GM23338 (cell line): ENCODE measurements around the gene SLC36A1. TPM values are rescaled to one million over a fixed set of nuclear protein-coding genes. Genes with fewer than 3 reads are reported as not detected.

Experiments
- ATAC-seq: fragments of 200-7000 bp; cut with Tn5 transposase; 3 replicates; pipeline ENCODE4 v1.9.1; 2020
- DNase-seq: peaks from one replicate; pipeline ENCODE4 v3.0.0-alpha.2; 2015; ENCODE audit warnings: low spot score
- H2AFZ ChIP-seq: fragments of 200-600 bp; sonication (generic); 2 replicates; pipeline ENCODE4 v1.8.0; 2016; ENCODE audit warnings: antibody characterized with exemption, mild to moderate bottlenecking, moderate library complexity
- H3F3A ChIP-seq: fragments of 200-600 bp; sonication (generic); replicated peaks from 2 replicates; pipeline ENCODE4 v1.8.0; 2017; ENCODE audit warnings: antibody characterized with exemption, mixed run types, low read depth
- H3K27ac ChIP-seq: fragments of 200-600 bp; sonication (generic); 2 replicates; pipeline ENCODE4 v1.6.1; 2016; ENCODE audit warnings: low read depth
- H3K27me3 ChIP-seq: fragments of 200-600 bp; sonication (generic); 2 replicates; pipeline ENCODE4 v1.8.0; 2016; ENCODE audit warnings: mild to moderate bottlenecking, mixed run types, moderate library complexity; ENCODE audit not compliant: insufficient read depth
- H3K36me3 ChIP-seq: fragments of 200-600 bp; sonication (generic); 2 replicates; pipeline ENCODE4 v1.8.0; 2016; ENCODE audit warnings: mild to moderate bottlenecking; ENCODE audit not compliant: insufficient read depth
- H3K4me1 ChIP-seq: fragments of 200-600 bp; sonication (generic); 2 replicates; pipeline ENCODE4 v1.8.0; 2016; ENCODE audit warnings: mild to moderate bottlenecking, moderate library complexity; ENCODE audit not compliant: insufficient read depth
- H3K4me2 ChIP-seq: fragments of 200-600 bp; sonication (generic); 2 replicates; pipeline ENCODE4 v1.7.1; 2017; ENCODE audit warnings: mixed run types
- H3K4me3 ChIP-seq: fragments of 200-600 bp; sonication (generic); 2 replicates; pipeline ENCODE4 v1.6.1; 2016; ENCODE audit warnings: mixed run types
- H3K79me2 ChIP-seq: fragments of 200-600 bp; sonication (generic); replicated peaks from 2 replicates; pipeline ENCODE4 v1.8.0; 2017; ENCODE audit warnings: mild to moderate bottlenecking; ENCODE audit not compliant: insufficient read depth
- H3K9me2 ChIP-seq: fragments of 200-600 bp; sonication (generic); 2 replicates; pipeline ENCODE4 v1.8.0; 2017; ENCODE audit not compliant: insufficient read depth
- H4K20me1 ChIP-seq: fragments of 200-600 bp; sonication (generic); replicated peaks from 2 replicates; pipeline ENCODE4 v1.8.0; 2017; ENCODE audit warnings: mild to moderate bottlenecking; ENCODE audit not compliant: insufficient read depth
- H3K27ac Mint-ChIP-seq: 2 replicates; pipeline ENCODE4 v1.8.0; 2020; ENCODE audit warnings: inconsistent platforms, mild to moderate bottlenecking, moderate library complexity, mixed read lengths
- H3K27me3 Mint-ChIP-seq: 3 replicates; pipeline ENCODE4 v1.8.0; 2022; ENCODE audit warnings: low read depth, mild to moderate bottlenecking, moderate library complexity, mixed read lengths, inconsistent platforms; ENCODE audit not compliant: insufficient read depth, poor library complexity
- H3K36me3 Mint-ChIP-seq: 3 replicates; pipeline ENCODE4 v1.8.0; 2021; ENCODE audit warnings: low read depth, mild to moderate bottlenecking, inconsistent platforms, moderate library complexity, mixed read lengths
- H3K4me1 Mint-ChIP-seq: 3 replicates; pipeline ENCODE4 v1.8.0; 2020; ENCODE audit warnings: mild to moderate bottlenecking, inconsistent platforms, mixed read lengths
- H3K4me3 Mint-ChIP-seq: 3 replicates; pipeline ENCODE4 v1.8.0; 2021; ENCODE audit warnings: moderate library complexity, mild to moderate bottlenecking, inconsistent platforms, mixed read lengths
- H3K9me3 Mint-ChIP-seq: 3 replicates; pipeline ENCODE4 v1.8.0; 2020; ENCODE audit warnings: moderate library complexity, mild to moderate bottlenecking, inconsistent platforms, mixed read lengths
- CREB1 ChIP-seq: fragments of 250-450 bp; sonication (Bioruptor Pico); IDR thresholded peaks from 2 replicates; pipeline ENCODE4 v1.5.0; 2020; ENCODE audit warnings: low read depth, mild to moderate bottlenecking, moderate library complexity
- EZH2 ChIP-seq: fragments of 200-600 bp; sonication (generic); IDR thresholded peaks from one replicate; pipeline ENCODE4 v1.8.0; 2017; ENCODE audit warnings: antibody characterized with exemption, mild to moderate bottlenecking, low read depth; ENCODE audit not compliant: unreplicated experiment
- EZH2phosphoT487 ChIP-seq: fragments of 200-600 bp; sonication (generic); IDR thresholded peaks from one replicate; pipeline ENCODE4 v1.8.1; 2018; ENCODE audit warnings: antibody characterized with exemption; ENCODE audit not compliant: unreplicated experiment
- JUNB ChIP-seq: IDR thresholded peaks from one replicate; pipeline ENCODE4 v1.6.1; 2016; ENCODE audit warnings: antibody characterized with exemption; ENCODE audit not compliant: unreplicated experiment
- NANOG ChIP-seq: IDR thresholded peaks from 2 replicates; pipeline ENCODE4 v1.6.1; 2016; ENCODE audit warnings: antibody characterized with exemption, borderline replicate concordance
- POLR2AphosphoS5 ChIP-seq: IDR thresholded peaks from 2 replicates; pipeline ENCODE4 v1.6.1; 2016; ENCODE audit warnings: antibody characterized with exemption, low read depth
- REST ChIP-seq: IDR thresholded peaks from one replicate; pipeline ENCODE4 v1.6.1; 2018; ENCODE audit warnings: antibody characterized with exemption; ENCODE audit not compliant: unreplicated experiment
- STAT1 ChIP-seq: IDR thresholded peaks from one replicate; pipeline ENCODE4 v1.6.1; 2016; ENCODE audit warnings: antibody characterized with exemption; ENCODE audit not compliant: unreplicated experiment
- ZNF114 ChIP-seq: fragments of 250-450 bp; sonication (Bioruptor Pico); IDR thresholded peaks from 2 replicates; pipeline ENCODE4 v1.5.0; 2020; ENCODE audit warnings: mild to moderate bottlenecking, moderate library complexity
- ZNF331 ChIP-seq: fragments of 250-450 bp; sonication (Bioruptor Pico); IDR thresholded peaks from 2 replicates; pipeline ENCODE4 v1.5.0; 2020; ENCODE audit warnings: low read depth, mild to moderate bottlenecking, moderate library complexity
- polyA plus RNA-seq: library from polyadenylated mRNA; unstranded; fragments of >200 nt; fragmentation: Nextera tagmentation; extraction: Ambion mirVana; gene quantifications from 2 replicates; pipeline ENCODE4 v1.2.1, GENCODE V29; 2016
- total RNA-seq: library from RNA; depleted of rRNA; stranded (reverse); fragments of >200 nt; shearing (Covaris generic); gene quantifications from 2 replicates; pipeline ENCODE4 v1.2.3, GENCODE V29; 2014
- TF ChIP-seq, protein P1 (sequence below): IDR thresholded peaks from 2 replicates; pipeline ENCODE4 v1.6.1; 2016; ENCODE audit warnings: antibody characterized with exemption

SLC36A1 gene
- total and polyA plus RNA-seq, 2 experiments from 2014 or later = 5.2 to 10.4 TPM

DNA sequence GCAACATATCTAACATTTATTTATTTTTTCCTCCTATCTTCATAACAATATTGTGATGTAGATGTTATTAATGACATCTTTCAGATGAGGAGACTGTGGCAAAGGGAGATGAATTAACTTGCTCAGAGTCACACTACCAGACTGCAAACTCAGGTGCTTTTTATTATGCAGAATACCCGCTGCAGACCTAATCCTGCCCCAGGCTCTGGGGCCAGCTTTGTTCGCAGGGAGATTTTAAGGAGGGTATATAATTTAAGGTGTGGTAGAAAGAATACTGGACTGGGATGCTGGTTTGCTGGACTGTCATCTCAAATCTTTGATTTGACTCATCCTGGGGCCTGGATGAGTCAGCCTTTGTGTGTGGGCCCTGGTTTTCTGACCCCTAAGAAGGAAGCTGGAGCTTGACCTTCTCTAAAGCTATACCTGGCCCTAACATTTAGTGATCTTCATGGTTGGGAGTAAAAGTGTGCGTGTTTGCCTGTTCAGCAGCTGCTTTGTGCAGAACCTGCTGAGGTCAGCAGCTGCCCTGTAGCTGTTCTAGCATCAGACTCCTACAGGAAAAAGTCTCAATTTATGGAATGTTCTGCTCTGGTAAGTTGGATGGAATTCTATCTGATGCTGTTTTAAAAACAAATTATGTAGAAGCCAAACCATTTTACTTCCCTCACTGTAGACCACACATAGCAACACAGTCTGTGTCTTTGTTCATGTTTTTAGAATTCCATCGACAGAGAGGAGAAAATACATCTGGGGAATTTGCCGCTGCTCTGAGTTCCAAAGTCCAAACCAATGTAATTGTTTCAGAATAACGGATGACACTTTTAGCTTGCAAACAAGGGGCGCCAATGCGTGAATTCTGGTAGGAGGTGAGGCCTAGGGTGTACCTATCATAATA, 4.5 kb downstream of the SLC36A1 start:
- no peak for ATAC-seq
- Histone ChIP-seq H3K79me2 (peaks cover 8% of the 10 kb centered on the region; the same call in 1 of the 2 replicates), H3K4me2 (0 out of 2 replicates have a peak overlapping the region, but pooled peaks have one; percentile 6), H3K27me3 (no peaks in the 10 kb centered on the region), H2AFZ (no peak overlapping the region), H3K27ac (no peak overlapping the region), H3K9me2 (no peaks in the 10 kb centered on the region), H3K4me3 (no peak overlapping the region), H3K4me1 (peaks cover 25% of the 10 kb centered on the region), H3F3A (0 out of 2 replicates have a peak, but pooled peaks cover 3% of the 10 kb centered on the region), H3K36me3 (no peaks in the 10 kb centered on the region), H4K20me1 (no peaks in the 10 kb centered on the region)
- no peaks in the 10 kb centered on the region; the same call in 2 of the 3 replicates for H3K9me3 Mint-ChIP-seq
- peak overlapping the region; percentile 47; the same call in 1 of the 2 replicates for H3K27ac Mint-ChIP-seq
- H3K4me3 Mint-ChIP-seq = no peak overlapping the region
- H3K36me3 Mint-ChIP-seq = no peaks in the 10 kb centered on the region
- peaks cover 13% of the 10 kb centered on the region for H3K27me3 Mint-ChIP-seq
- DNase-seq = no peak
- peaks cover 26% of the 10 kb centered on the region for H3K4me1 Mint-ChIP-seq
- TF ChIP-seq CREB1 = no peak
- TF ChIP-seq POLR2AphosphoS5 = no peak
- TF ChIP-seq EZH2phosphoT487 = no peak
- no peak for TF ChIP-seq REST

GRCh38 chr5:151454166-151454565, 6.8 kb downstream of the SLC36A1 start:
- H4K20me1 ChIP-seq = no peaks in the 10 kb centered on the region
- no peaks in the 10 kb centered on the region for H3K36me3 Mint-ChIP-seq
- H3K4me2 ChIP-seq = no peak overlapping the region
- peaks cover 8% of the 10 kb centered on the region; the same call in 1 of the 2 replicates for H3K79me2 ChIP-seq
- ATAC-seq (peak; percentile 56), DNase-seq (peak; percentile 18)
- no peaks in the 10 kb centered on the region for H3K9me3 Mint-ChIP-seq
- peaks cover 16% of the 10 kb centered on the region for H3K4me1 Mint-ChIP-seq
- no peak overlapping the region for H3K4me3 Mint-ChIP-seq
- H3K27ac Mint-ChIP-seq = no peak overlapping the region
- H3K27ac ChIP-seq = no peak overlapping the region
- H3F3A ChIP-seq = no peaks in the 10 kb centered on the region
- H3K27me3 ChIP-seq = no peaks in the 10 kb centered on the region
- H3K4me1 ChIP-seq = peaks cover 15% of the 10 kb centered on the region
- H2AFZ ChIP-seq = no peak overlapping the region; the same call in 1 of the 2 replicates
- H3K9me2 ChIP-seq = no peaks in the 10 kb centered on the region
- no peaks in the 10 kb centered on the region for H3K36me3 ChIP-seq
- no peak overlapping the region for H3K4me3 ChIP-seq
- H3K27me3 Mint-ChIP-seq = peaks cover under 1% of the 10 kb centered on the region
- TF ChIP-seq EZH2phosphoT487 (no peak), EZH2 (no peak), ZNF331 (no peak), STAT1 (no peak), ZNF114 (no peak), NANOG (no peak), CREB1 (no peak), REST (no peak), JUNB (no peak)
- TF ChIP-seq, protein P1, sequence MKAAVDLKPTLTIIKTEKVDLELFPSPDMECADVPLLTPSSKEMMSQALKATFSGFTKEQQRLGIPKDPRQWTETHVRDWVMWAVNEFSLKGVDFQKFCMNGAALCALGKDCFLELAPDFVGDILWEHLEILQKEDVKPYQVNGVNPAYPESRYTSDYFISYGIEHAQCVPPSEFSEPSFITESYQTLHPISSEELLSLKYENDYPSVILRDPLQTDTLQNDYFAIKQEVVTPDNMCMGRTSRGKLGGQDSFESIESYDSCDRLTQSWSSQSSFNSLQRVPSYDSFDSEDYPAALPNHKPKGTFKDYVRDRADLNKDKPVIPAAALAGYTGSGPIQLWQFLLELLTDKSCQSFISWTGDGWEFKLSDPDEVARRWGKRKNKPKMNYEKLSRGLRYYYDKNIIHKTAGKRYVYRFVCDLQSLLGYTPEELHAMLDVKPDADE = no peak
